ENCODE measurements around the gene DSCAML1.
"Not testable (repeated sequence)": the region's sequence is repeated elsewhere in the genome, so short reads cannot be mapped to it uniquely, and the experiment has no call there.

DNA sequence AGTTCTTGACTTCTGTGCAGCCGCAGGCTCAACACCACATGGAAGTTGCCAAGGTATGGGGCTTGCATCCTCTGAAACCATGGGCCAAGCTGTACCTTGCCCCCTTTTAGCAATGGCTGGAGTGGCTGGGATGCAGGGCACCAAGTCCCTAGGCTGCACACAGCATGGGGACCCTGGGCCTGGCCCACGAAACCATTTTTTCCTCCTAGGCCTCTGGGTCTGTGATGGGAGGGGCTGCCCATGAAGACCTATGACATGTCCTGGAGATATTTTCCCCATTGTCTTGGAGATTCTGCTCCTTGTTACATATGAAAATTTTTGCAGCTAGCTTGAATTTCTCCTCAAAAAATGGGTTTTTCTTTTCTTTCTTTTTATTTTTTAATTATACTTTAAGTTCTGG is 398.4 kb downstream of the DSCAML1 start:
- not testable (repeated sequence) for TF ChIP-seq FOXM1 (IDR thresholded peaks at IDR 0.05; ENCODE audit: borderline replicate concordance); FOXA1 (IDR thresholded peaks at IDR 0.05); ELF4 (IDR thresholded peaks at IDR 0.05); FOXK2 (IDR thresholded peaks at IDR 0.05); SP1 (IDR thresholded peaks at IDR 0.05); NFRKB (IDR thresholded peaks at IDR 0.05); ARNT (IDR thresholded peaks at IDR 0.05); CTBP1 (IDR thresholded peaks at IDR 0.05; ENCODE audit: borderline replicate concordance); TARDBP (IDR thresholded peaks at IDR 0.05); HDGF (IDR thresholded peaks at IDR 0.05; ENCODE audit: borderline replicate concordance); SUZ12 (IDR thresholded peaks at IDR 0.05)
- TF ChIP-seq, protein P1, sequence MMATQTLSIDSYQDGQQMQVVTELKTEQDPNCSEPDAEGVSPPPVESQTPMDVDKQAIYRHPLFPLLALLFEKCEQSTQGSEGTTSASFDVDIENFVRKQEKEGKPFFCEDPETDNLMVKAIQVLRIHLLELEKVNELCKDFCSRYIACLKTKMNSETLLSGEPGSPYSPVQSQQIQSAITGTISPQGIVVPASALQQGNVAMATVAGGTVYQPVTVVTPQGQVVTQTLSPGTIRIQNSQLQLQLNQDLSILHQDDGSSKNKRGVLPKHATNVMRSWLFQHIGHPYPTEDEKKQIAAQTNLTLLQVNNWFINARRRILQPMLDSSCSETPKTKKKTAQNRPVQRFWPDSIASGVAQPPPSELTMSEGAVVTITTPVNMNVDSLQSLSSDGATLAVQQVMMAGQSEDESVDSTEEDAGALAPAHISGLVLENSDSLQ (IDR thresholded peaks at IDR 0.05) = not testable (repeated sequence)
